Naive thymus-derived CD8-positive, alpha-beta T cell (primary cell): ENCODE measurements around the gene ATP11C. TPM values are rescaled to one million over a fixed set of nuclear protein-coding genes. Genes with fewer than 3 reads are reported as not detected.
"Not testable (repeated sequence)": the region's sequence is repeated elsewhere in the genome, so short reads cannot be mapped to it uniquely, and the experiment has no call there.

Experiments
- ATAC-seq, 2 donors: fragments of 150-1000 bp; cut with Tn5 transposase in 1 of 2; sonication (Bioruptor Pico), chemical (Tn5 transposase) in 1 of 2; 1 replicate in 1 of 2; 2 replicates in 1 of 2; pipeline ENCODE4 v1.10.0; 2021; ENCODE audit warnings: mild to moderate bottlenecking in 2 of 2, moderate library complexity in 2 of 2
- POLR2A ChIA-PET: fragments of 350-600 bp; sonication (Branson Sonifier 250); formaldehyde crosslinking; loops from one replicate; lab custom pipeline; 2021; ENCODE audit warnings: antibody characterized with exemption; lab: Charles Lee
- DNase-seq, 10 donors: peaks; one replicate each; pipeline versions ENCODE4 v3.0.0 to v3.0.0-alpha.2; 2020 to 2022
- H3K27ac Mint-ChIP-seq, 10 donors: one replicate each; pipeline ENCODE4 v1.8.0; 2020 to 2022; ENCODE audit warnings: mild to moderate bottlenecking in 10 of 10, mixed read lengths in 10 of 10, moderate library complexity in 4 of 10, inconsistent platforms in 1 of 10
- H3K27me3 Mint-ChIP-seq, 5 donors: one replicate each; pipeline ENCODE4 v1.8.0; 2021 to 2022; ENCODE audit warnings: mixed read lengths in 5 of 5
- H3K36me3 Mint-ChIP-seq, 3 donors: one replicate each; pipeline ENCODE4 v1.8.0; 2020 to 2022; ENCODE audit warnings: mixed read lengths in 3 of 3, mild to moderate bottlenecking in 2 of 3, inconsistent platforms in 1 of 3
- H3K4me1 Mint-ChIP-seq, 4 donors: one replicate each; pipeline ENCODE4 v1.8.0; 2021 to 2022; ENCODE audit warnings: mixed read lengths in 4 of 4
- H3K4me3 Mint-ChIP-seq, 10 donors: one replicate each; pipeline ENCODE4 v1.8.0; 2020 to 2022; ENCODE audit warnings: mild to moderate bottlenecking in 10 of 10, mixed read lengths in 10 of 10, moderate library complexity in 6 of 10, inconsistent platforms in 1 of 10
- H3K9me3 Mint-ChIP-seq, 9 donors: one replicate each; pipeline ENCODE4 v1.8.0; 2020 to 2022; ENCODE audit warnings: mixed read lengths in 9 of 9, mild to moderate bottlenecking in 3 of 9, inconsistent platforms in 1 of 9, moderate library complexity in 1 of 9
- polyA plus RNA-seq, 3 donors: library from polyadenylated mRNA; unstranded; fragments of 300-500 nt; fragmentation: Illumina TruSeq; gene quantifications; one replicate each; pipeline ENCODE4 v1.2.3, GENCODE V29; 2021
- total RNA-seq, 8 experiments: library from RNA in 2 of 8; stranded (reverse) in 2 of 8; gene quantifications; one replicate each; pipeline ENCODE4 v1.2.3 and lab custom pipeline; 2021 to 2026

ATP11C gene
- total and polyA plus RNA-seq, 5 experiments from 2014 or later, result 2.2 to 37.0 (median 7.4) TPM

GRCh38 chrX:139734996-139735395 is 197.9 kb downstream of the ATP11C start:
- ATAC-seq (no peak), DNase-seq (no peak)
- no peak overlapping the region for H3K4me3 Mint-ChIP-seq
- H3K4me1 Mint-ChIP-seq, result peaks cover 0 to 12% (median 1%) of the 10 kb centered on the region in 4 donors
- POLR2A ChIA-PET, result no interaction called here
- peaks cover 0 to 59% (median 27%) of the 10 kb centered on the region in 3 donors for H3K36me3 Mint-ChIP-seq
- H3K27me3 Mint-ChIP-seq, result no peaks in the 10 kb centered on the region
- no peaks in the 10 kb centered on the region for H3K9me3 Mint-ChIP-seq
- H3K27ac Mint-ChIP-seq, result peak overlapping the region in 1 of 10 donors; percentile 24

GRCh38 chrX:139725720-139726119 is 207.1 kb downstream of the ATP11C start:
- peaks cover 0 to 34% (median 10%) of the 10 kb centered on the region in 3 donors for H3K36me3 Mint-ChIP-seq
- no peaks in the 10 kb centered on the region for H3K9me3 Mint-ChIP-seq
- ATAC-seq, result no peak
- H3K27ac Mint-ChIP-seq, result peak overlapping the region in 2 of 10 donors; percentile 12 to 15
- peaks cover 0 to 6% (median 0%) of the 10 kb centered on the region in 4 donors for H3K4me1 Mint-ChIP-seq
- no peak overlapping the region for H3K4me3 Mint-ChIP-seq
- POLR2A ChIA-PET, result no interaction called here
- no peaks in the 10 kb centered on the region for H3K27me3 Mint-ChIP-seq
- no peak for DNase-seq

DNA sequence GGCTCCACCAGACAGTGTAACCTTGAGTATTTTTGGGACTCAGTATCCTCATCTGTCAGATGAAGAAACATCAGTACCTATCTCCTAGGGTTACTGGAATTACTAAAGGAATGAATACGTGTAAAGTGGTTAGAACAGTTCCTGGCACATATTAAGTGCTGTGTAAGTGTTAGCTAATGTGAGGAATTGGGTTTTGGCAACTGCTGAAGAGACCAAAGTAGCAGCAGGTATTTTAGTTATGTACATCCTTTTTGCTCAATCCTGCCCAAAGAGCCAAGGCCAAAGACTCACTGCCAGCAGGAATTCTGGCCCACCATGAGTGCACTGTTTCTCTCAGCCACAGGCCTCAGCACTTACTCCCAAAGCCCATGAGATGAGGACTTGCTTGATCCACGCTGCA is 208.2 kb downstream of the ATP11C start:
- ATAC-seq (no peak), DNase-seq (no peak)
- peaks cover 0 to 30% (median 10%) of the 10 kb centered on the region in 3 donors for H3K36me3 Mint-ChIP-seq
- peaks cover 0 to 6% (median 0%) of the 10 kb centered on the region in 4 donors for H3K4me1 Mint-ChIP-seq
- no peak overlapping the region for H3K27ac Mint-ChIP-seq
- no peaks in the 10 kb centered on the region for H3K9me3 Mint-ChIP-seq
- no peaks in the 10 kb centered on the region for H3K27me3 Mint-ChIP-seq
- POLR2A ChIA-PET, result no interaction called here
- no peak overlapping the region for H3K4me3 Mint-ChIP-seq

DNA sequence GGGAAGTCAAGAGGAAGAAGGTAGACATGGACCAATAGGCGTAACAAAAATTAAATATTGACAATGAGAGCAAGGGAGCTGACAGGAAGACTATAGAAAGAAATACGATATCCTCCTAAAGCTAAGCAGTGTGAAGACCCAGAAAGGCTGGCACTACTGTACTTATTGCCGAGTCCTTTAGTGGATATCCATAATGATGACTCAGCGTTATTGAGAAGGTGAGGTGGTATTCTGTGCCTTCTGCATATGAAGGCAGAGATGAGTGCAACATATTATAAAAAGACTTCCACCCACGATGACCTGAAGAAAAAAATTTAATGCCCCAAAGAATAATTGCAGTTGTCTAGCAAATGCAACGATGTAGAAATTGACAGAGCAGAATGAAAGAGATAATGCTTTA is 211.9 kb downstream of the ATP11C start:
- POLR2A ChIA-PET, result interaction anchor here (0.6 kb wide), 1 partner anchor 35 kb away, joined by 3 read pairs; no protein-coding TSS in a partner anchor
- Mint-ChIP-seq H3K9me3 (no peaks in the 10 kb centered on the region), H3K27me3 (no peaks in the 10 kb centered on the region), H3K27ac (no peak overlapping the region), H3K36me3 (peaks cover 0 to 12% (median 11%) of the 10 kb centered on the region in 3 donors), H3K4me1 (peaks cover 0 to 5% (median 0%) of the 10 kb centered on the region in 4 donors), H3K4me3 (no peak overlapping the region)
- DNase-seq (no peak), ATAC-seq (no peak)

GRCh38 chrX:139720136-139720535 is 212.7 kb downstream of the ATP11C start:
- ATAC-seq (no peak), DNase-seq (no peak)
- no peak overlapping the region for H3K4me3 Mint-ChIP-seq
- H3K27me3 Mint-ChIP-seq, result no peaks in the 10 kb centered on the region
- POLR2A ChIA-PET, result no interaction called here
- H3K27ac Mint-ChIP-seq, result no peak overlapping the region
- H3K9me3 Mint-ChIP-seq, result no peaks in the 10 kb centered on the region
- no peaks in the 10 kb centered on the region for H3K4me1 Mint-ChIP-seq
- peaks cover 0 to 14% (median 11%) of the 10 kb centered on the region in 3 donors for H3K36me3 Mint-ChIP-seq

DNA sequence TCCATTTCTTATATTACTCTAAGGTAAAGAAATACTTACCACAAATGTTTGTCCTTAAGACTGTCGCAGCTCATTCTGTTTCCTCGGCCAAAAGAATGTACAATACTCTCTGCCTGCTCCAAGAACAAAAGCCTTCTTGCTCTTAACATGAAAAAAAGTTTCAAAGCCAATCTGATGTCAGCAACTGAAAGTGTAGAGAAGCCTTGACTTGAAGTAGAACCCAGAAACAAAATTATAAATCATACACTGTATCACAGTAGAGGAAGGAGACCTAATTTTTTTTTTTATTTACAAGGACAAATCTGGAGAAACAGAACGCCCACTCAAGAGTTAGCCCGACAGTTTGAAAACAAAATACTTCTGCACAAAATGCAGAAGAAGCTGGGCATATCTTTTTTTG is 224.8 kb downstream of the ATP11C start, which contains the start of gene MCF2:
TSS of gene MCF2 (minus strand) at position 101 of the 400 bp plus-strand sequence. CDS start 56,423 bp downstream, outside the sequence.
- peaks cover 0 to under 1% (median 0%) of the 10 kb centered on the region in 5 donors for H3K27me3 Mint-ChIP-seq
- no peak within 1 kb of the TSS for H3K4me3 Mint-ChIP-seq
- H3K4me1 Mint-ChIP-seq, result no peaks in the 10 kb centered on the region
- H3K36me3 Mint-ChIP-seq, result peaks cover 0 to 5% (median 2%) of the 10 kb centered on the region in 3 donors
- H3K27ac Mint-ChIP-seq, result no peak within 1 kb of the TSS
- DNase-seq, result no peak
- H3K9me3 Mint-ChIP-seq, result peaks cover 0 to 2% (median 0%) of the 10 kb centered on the region in 9 donors
- no peak for ATAC-seq
- POLR2A ChIA-PET, result no interaction called here

GRCh38 chrX:139702658-139703057 is 230.2 kb downstream of the ATP11C start:
- H3K4me3 Mint-ChIP-seq, result no peak overlapping the region
- peaks cover 0 to 7% (median 7%) of the 10 kb centered on the region in 3 donors for H3K36me3 Mint-ChIP-seq
- peaks cover 0 to 2% (median 0%) of the 10 kb centered on the region in 5 donors for H3K27me3 Mint-ChIP-seq
- H3K27ac Mint-ChIP-seq, result no peak overlapping the region
- POLR2A ChIA-PET, result no interaction called here
- DNase-seq (no peak), ATAC-seq (no peak)
- no peaks in the 10 kb centered on the region for H3K4me1 Mint-ChIP-seq
- H3K9me3 Mint-ChIP-seq, result peaks cover 0 to 2% (median 0%) of the 10 kb centered on the region in 9 donors

GRCh38 chrX:139692908-139693307 is 239.9 kb downstream of the ATP11C start:
- H3K36me3 Mint-ChIP-seq, result peaks cover 0 to 4% (median 0%) of the 10 kb centered on the region in 3 donors
- no peaks in the 10 kb centered on the region for H3K9me3 Mint-ChIP-seq
- peak overlapping the region in 1 of 10 donors; percentile 39 for H3K4me3 Mint-ChIP-seq
- DNase-seq (no peak), ATAC-seq (no peak)
- no peak overlapping the region for H3K27ac Mint-ChIP-seq
- H3K27me3 Mint-ChIP-seq, result peaks cover 3 to 13% (median 10%) of the 10 kb centered on the region in 5 donors
- POLR2A ChIA-PET, result no interaction called here
- peaks cover 0 to 7% (median 1%) of the 10 kb centered on the region in 4 donors for H3K4me1 Mint-ChIP-seq

DNA sequence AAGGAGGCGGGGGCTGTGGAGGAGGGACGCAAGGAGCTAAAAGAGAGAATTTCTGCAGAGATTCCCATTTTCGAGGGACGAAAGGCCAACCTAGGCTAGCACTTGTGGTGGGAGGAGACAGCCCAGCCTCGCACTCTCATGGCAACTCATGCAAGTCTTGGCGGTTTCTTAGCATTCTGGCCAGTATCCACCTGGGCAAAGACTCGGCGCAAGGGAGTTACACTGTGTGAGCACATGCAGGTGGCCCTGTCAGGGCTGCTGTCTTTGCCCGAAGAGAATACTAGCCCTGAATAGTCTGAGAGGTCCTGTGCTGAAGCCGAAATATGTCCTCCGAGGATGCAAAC is 240.4 kb downstream of the ATP11C start:
- peak overlapping the region in 1 of 10 donors; percentile 39 for H3K4me3 Mint-ChIP-seq
- POLR2A ChIA-PET, result no interaction called here
- no peaks in the 10 kb centered on the region for H3K9me3 Mint-ChIP-seq
- ATAC-seq, result no peak
- DNase-seq, result no peak
- H3K4me1 Mint-ChIP-seq, result peaks cover 0 to 7% (median 1%) of the 10 kb centered on the region in 4 donors
- H3K36me3 Mint-ChIP-seq, result peaks cover 0 to 4% (median 0%) of the 10 kb centered on the region in 3 donors
- peaks cover 3 to 13% (median 10%) of the 10 kb centered on the region in 5 donors for H3K27me3 Mint-ChIP-seq
- no peak overlapping the region for H3K27ac Mint-ChIP-seq

GRCh38 chrX:139691843-139692505 is 240.9 kb downstream of the ATP11C start:
- no peak for DNase-seq
- peaks cover 3 to 13% (median 10%) of the 10 kb centered on the region in 5 donors for H3K27me3 Mint-ChIP-seq
- peak overlapping the region in 1 of 10 donors; percentile 16 for H3K4me3 Mint-ChIP-seq

GRCh38 chrX:139691493-139691842 is 241.4 kb downstream of the ATP11C start:
- DNase-seq (no peak), ATAC-seq (no peak)
- Mint-ChIP-seq H3K4me1 (peaks cover 0 to 7% (median 1%) of the 10 kb centered on the region in 4 donors), H3K4me3 (peak overlapping the region in 6 of 10 donors; percentile 16 to 70 (median 44)), H3K27ac (no peak overlapping the region), H3K27me3 (peaks cover 3 to 13% (median 10%) of the 10 kb centered on the region in 5 donors), H3K9me3 (peaks cover 0 to 7% (median 4%) of the 10 kb centered on the region in 9 donors), H3K36me3 (peaks cover 5 to 7% (median 7%) of the 10 kb centered on the region in 3 donors)
- POLR2A ChIA-PET, result no interaction called here

More at GRCh38 chrX:139691843-139692505, 240.9 kb downstream of the ATP11C start:
- peaks cover 0 to 7% (median 1%) of the 10 kb centered on the region in 4 donors for H3K4me1 Mint-ChIP-seq
- POLR2A ChIA-PET, result no interaction called here
- no peak for ATAC-seq
- H3K36me3 Mint-ChIP-seq, result peaks cover 0 to 4% (median 3%) of the 10 kb centered on the region in 3 donors
- peaks cover 0 to 2% (median 0%) of the 10 kb centered on the region in 9 donors for H3K9me3 Mint-ChIP-seq
- no peak overlapping the region for H3K27ac Mint-ChIP-seq

DNA sequence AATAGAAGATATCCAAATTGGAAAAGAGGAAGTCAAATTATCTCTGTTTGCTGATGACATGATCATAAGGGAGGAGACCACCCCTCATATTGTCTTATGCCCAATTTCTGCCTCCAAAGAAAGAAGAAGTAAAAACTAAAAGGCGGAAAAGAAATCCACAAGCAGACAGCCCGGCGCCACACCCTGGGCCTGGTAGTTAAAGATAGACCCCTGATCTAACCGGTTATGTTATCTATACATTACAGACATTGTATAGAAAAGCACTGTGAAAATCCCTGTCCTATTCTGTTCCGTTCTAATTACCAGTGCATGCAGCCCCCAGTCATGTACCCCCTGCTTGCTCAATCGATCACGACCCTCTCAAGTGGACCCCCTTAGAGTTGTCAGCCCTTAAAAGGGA is 247.7 kb downstream of the ATP11C start:
- DNase-seq, H3K27me3 Mint-ChIP-seq, ATAC-seq, H3K4me3 Mint-ChIP-seq, H3K27ac Mint-ChIP-seq, H3K4me1 Mint-ChIP-seq: not testable (repeated sequence)
- peaks cover 6 to 19% (median 10%) of the 10 kb centered on the region in 3 donors for H3K36me3 Mint-ChIP-seq
- POLR2A ChIA-PET, result interaction anchor here (0.7 kb wide), 1 partner anchor 36 kb away, joined by 3 read pairs; no protein-coding TSS in a partner anchor
- H3K9me3 Mint-ChIP-seq, result peaks cover 0 to 25% (median 4%) of the 10 kb centered on the region in 9 donors

- no peaks in the 10 kb centered on the region for H3K27me3 Mint-ChIP-seq
- ATAC-seq (no peak), DNase-seq (no peak)
- no peak overlapping the region for H3K4me3 Mint-ChIP-seq
- POLR2A ChIA-PET, result no interaction called here
- H3K36me3 Mint-ChIP-seq, result peaks cover 11 to 15% (median 11%) of the 10 kb centered on the region in 3 donors
- H3K4me1 Mint-ChIP-seq, result no peaks in the 10 kb centered on the region
- H3K27ac Mint-ChIP-seq, result no peak overlapping the region
- H3K9me3 Mint-ChIP-seq, result peaks cover 0 to 22% (median 4%) of the 10 kb centered on the region in 9 donors
Observed at GRCh38 chrX:139680356-139680755, 252.5 kb downstream of the ATP11C start.
